Calu3 (cell line): Measurements from ENCODE around the gene CCL21. TPM values are rescaled to one million over a fixed set of nuclear protein-coding genes. Genes with fewer than 3 reads are reported as not detected.

Experiments
- BruUV-seq: library from RNA; stranded (reverse); fragments of 400-500 nt; replicated peaks from 2 replicates; lab custom pipeline; 2021; lab: Mats Ljungman, UMichigan
- CTCF ChIA-PET: fragments of 300-600 bp; sonication (Branson Sonifier 250); formaldehyde crosslinking; loops from one replicate; lab custom pipeline; 2022; ENCODE audit warnings: antibody characterized with exemption; lab: Charles Lee
- DNase-seq: peaks from one replicate; pipeline ENCODE4 v3.0.0; 2022
- H3K27ac Mint-ChIP-seq: one replicate; pipeline ENCODE4 v1.8.0; 2022; ENCODE audit warnings: mixed read lengths; ENCODE audit not compliant: unreplicated experiment
- H3K27me3 Mint-ChIP-seq: one replicate; pipeline ENCODE4 v1.8.0; 2022; ENCODE audit warnings: mixed read lengths; ENCODE audit not compliant: unreplicated experiment
- H3K36me3 Mint-ChIP-seq: one replicate; pipeline ENCODE4 v1.8.0; 2022; ENCODE audit warnings: mild to moderate bottlenecking, moderate library complexity, mixed read lengths; ENCODE audit not compliant: insufficient read depth, unreplicated experiment
- H3K4me1 Mint-ChIP-seq: one replicate; pipeline ENCODE4 v1.8.0; 2022; ENCODE audit warnings: mild to moderate bottlenecking, low read depth, mixed read lengths; ENCODE audit not compliant: unreplicated experiment
- H3K4me3 Mint-ChIP-seq: one replicate; pipeline ENCODE4 v1.8.0; 2022; ENCODE audit warnings: mild to moderate bottlenecking, low read depth, moderate library complexity, mixed read lengths; ENCODE audit not compliant: unreplicated experiment
- H3K9me3 Mint-ChIP-seq: one replicate; pipeline ENCODE4 v1.8.0; 2022; ENCODE audit warnings: low read depth, mixed read lengths; ENCODE audit not compliant: unreplicated experiment
- CTCF ChIP-seq: fragments of 200-600 bp; IDR thresholded peaks from one replicate; pipeline ENCODE4 v1.8.0; 2022; ENCODE audit warnings: antibody characterized with exemption; ENCODE audit not compliant: unreplicated experiment
- intact Hi-C: fragments of 100-400 bp; cut with micrococcal nuclease; formaldehyde crosslinking; loops from one replicate; pipeline ENCODE4 v1.10.0; 2022; ENCODE audit not compliant: unreplicated experiment
- total RNA-seq: library from RNA; stranded (reverse); gene quantifications from 2 replicates; pipeline ENCODE4 v1.2.3, GENCODE V29; 2022

CCL21 gene
- total RNA-seq, 1 experiment from 2014 or later = not detected

DNA sequence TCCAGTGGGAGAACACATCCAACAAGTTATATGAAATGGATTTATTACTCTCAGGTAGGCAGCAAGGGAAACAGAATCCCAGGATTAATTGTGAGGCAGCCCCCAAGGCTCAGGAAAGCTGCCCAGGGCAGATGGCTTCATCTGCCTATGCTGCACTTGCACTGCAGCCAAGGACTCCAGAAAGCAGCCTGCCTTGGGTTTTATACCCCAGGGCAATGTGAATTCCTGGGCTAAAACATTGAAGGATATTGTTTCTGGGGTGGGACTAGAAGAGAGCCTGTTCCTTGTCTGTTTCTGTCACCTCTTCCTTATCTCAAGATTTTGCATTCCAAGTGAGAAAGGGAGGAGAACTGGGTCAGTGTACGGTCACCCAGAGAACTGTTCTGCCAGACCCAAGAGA lies 38.6 kb downstream of the CCL21 start:
- Mint-ChIP-seq H3K4me3 (no peak overlapping the region), H3K27me3 (peaks cover 12% of the 10 kb centered on the region), H3K4me1 (no peaks in the 10 kb centered on the region), H3K36me3 (no peaks in the 10 kb centered on the region), H3K9me3 (no peaks in the 10 kb centered on the region), H3K27ac (no peak overlapping the region)
- BruUV-seq = no TSS peak
- CTCF ChIA-PET = no interaction called here
- no peak for DNase-seq
- intact Hi-C loops = no loop called here
- TF ChIP-seq CTCF = no peak

DNA sequence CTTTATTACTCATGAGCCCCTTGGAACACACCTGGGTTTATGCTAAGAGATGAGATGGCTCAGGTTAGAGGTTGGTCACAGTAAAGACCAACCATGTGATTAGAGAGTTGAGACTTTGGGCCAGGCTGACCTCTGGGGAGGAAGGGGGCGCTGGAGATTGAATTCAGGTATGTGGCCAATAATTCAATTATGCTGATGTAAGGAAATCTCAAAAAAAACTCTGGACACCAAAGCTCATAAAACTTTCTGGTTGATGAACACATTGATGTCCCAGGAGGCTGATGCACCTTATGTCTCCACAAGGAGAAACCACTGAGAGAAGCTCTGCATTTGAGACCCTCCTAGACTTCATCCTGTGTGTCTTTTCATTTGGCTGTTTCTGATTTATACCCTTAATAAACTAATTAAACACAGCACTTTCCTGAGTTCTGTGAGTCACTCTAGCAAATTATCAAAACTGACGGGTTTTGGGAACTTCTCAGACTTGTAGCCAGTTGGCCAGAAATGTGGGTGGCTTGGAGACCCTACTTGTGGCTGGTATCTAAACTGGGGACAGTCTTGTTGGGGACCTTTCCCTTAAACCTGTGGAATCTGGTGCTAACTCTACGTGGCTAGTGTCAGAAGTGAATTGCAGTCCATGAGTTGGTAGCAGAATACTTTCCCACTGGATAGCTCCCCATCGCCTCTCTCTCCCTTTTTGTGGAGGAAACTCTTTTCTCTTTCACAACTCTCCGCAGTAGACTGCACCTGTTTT lies 40.0 kb downstream of the CCL21 start:
- no peak overlapping the region for H3K4me3 Mint-ChIP-seq
- CTCF ChIA-PET = no interaction called here
- DNase-seq = no peak
- H3K36me3 Mint-ChIP-seq = peaks cover 10% of the 10 kb centered on the region
- H3K27ac Mint-ChIP-seq = no peak overlapping the region
- H3K27me3 Mint-ChIP-seq = peaks cover 12% of the 10 kb centered on the region
- no peaks in the 10 kb centered on the region for H3K4me1 Mint-ChIP-seq
- H3K9me3 Mint-ChIP-seq = no peaks in the 10 kb centered on the region
- intact Hi-C loops = no loop called here
- no TSS peak for BruUV-seq
- no peak for TF ChIP-seq CTCF

- TF ChIP-seq CTCF = no peak
- H3K4me3 Mint-ChIP-seq = peak overlapping the region; percentile 68
- peaks cover 15% of the 10 kb centered on the region for H3K36me3 Mint-ChIP-seq
- peaks cover 12% of the 10 kb centered on the region for H3K27me3 Mint-ChIP-seq
- intact Hi-C loops = no loop called here
- peak overlapping the region; percentile 82 for H3K27ac Mint-ChIP-seq
- H3K4me1 Mint-ChIP-seq = no peaks in the 10 kb centered on the region
- TSS peak; percentile 69 for BruUV-seq
- peak; percentile 78 for DNase-seq
- H3K9me3 Mint-ChIP-seq = no peaks in the 10 kb centered on the region
- CTCF ChIA-PET = interaction anchor here (0.6 to 1.0 kb wide), 4 partner anchors 13 to 982 kb away, joined by 3 to 7 read pairs (median 5); partner anchors contain the start of genes GALT and IL11RA
These were observed 44.3 kb downstream of the CCL21 start for GRCh38 chr9:34665381-34666250.

DNA sequence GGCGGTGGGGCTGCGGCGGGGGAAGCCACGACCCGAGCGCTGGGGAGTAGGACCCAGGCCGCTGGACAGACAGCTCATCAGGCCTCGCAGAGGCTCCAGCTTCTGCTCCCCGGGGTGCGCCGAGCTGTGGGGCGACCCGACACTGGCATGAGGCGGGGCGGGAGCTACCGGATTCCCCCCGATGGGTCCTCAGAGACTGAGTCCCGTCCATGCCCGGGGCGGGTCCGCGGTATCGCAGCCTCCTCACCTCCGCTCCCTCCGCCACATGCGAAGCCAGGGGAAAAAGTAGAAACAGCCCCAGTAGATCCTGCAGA lies 44.9 kb downstream of the CCL21 start:
- H3K9me3 Mint-ChIP-seq = no peaks in the 10 kb centered on the region
- no peak overlapping the region for H3K27ac Mint-ChIP-seq
- H3K4me3 Mint-ChIP-seq = peak overlapping the region; percentile 68
- CTCF ChIA-PET = interaction anchor here (0.6 to 1.0 kb wide), 4 partner anchors 13 to 983 kb away, joined by 3 to 7 read pairs (median 5); partner anchors contain the start of genes GALT and IL11RA
- H3K36me3 Mint-ChIP-seq = peaks cover 15% of the 10 kb centered on the region
- intact Hi-C loops = no loop called here
- TF ChIP-seq CTCF = no peak
- H3K4me1 Mint-ChIP-seq = no peaks in the 10 kb centered on the region
- H3K27me3 Mint-ChIP-seq = peaks cover 12% of the 10 kb centered on the region
- no TSS peak for BruUV-seq
- DNase-seq = no peak
